ENCODE results near the gene PTCSC3. TPM values are rescaled to one million over a fixed set of nuclear protein-coding genes. Genes with fewer than 3 reads are reported as not detected.
A peak's percentile ranks its signal among the peaks of the same experiment; 100 is the strongest.
"Not testable (repeated sequence)": the region's sequence is repeated elsewhere in the genome, so short reads cannot be mapped to it uniquely, and the experiment has no call there.

Gene PTCSC3
- total and polyA plus RNA-seq, 2 experiments from 2014 or later = not detected

- Histone ChIP-seq H3K4me3 (no peak overlapping the region), H3K4me2 (no peak overlapping the region), H3F3A (replicated peaks; ENCODE audit: low read depth) (no peaks in the 10 kb centered on the region), H3K27me3 (ENCODE audit: insufficient read depth) (no peaks in the 10 kb centered on the region), H3K79me2 (replicated peaks; ENCODE audit: insufficient read depth) (no peaks in the 10 kb centered on the region), H3K27ac (ENCODE audit: low read depth) (no peak overlapping the region), H3K4me1 (ENCODE audit: insufficient read depth) (no peaks in the 10 kb centered on the region), H4K20me1 (replicated peaks; ENCODE audit: insufficient read depth) (no peaks in the 10 kb centered on the region), H3K36me3 (ENCODE audit: insufficient read depth) (no peaks in the 10 kb centered on the region), H3K9me2 (ENCODE audit: insufficient read depth) (no peaks in the 10 kb centered on the region), H2AFZ (peak overlapping the region; percentile 54; the same call in 1 of the 2 replicates)
- Mint-ChIP-seq H3K27ac (no peak overlapping the region), H3K36me3 (ENCODE audit: low read depth) (no peaks in the 10 kb centered on the region), H3K9me3 (no peaks in the 10 kb centered on the region), H3K27me3 (ENCODE audit: insufficient read depth, low read depth, poor library complexity) (no peaks in the 10 kb centered on the region), H3K4me1 (peaks cover 4% of the 10 kb centered on the region; the same call in 1 of the 3 replicates), H3K4me3 (no peak overlapping the region)
- DNase-seq (ENCODE audit: low spot score) = no peak
- ATAC-seq = no peak
- TF ChIP-seq CTCF (conservative IDR thresholded peaks at IDR 0.05; ENCODE audit: low read depth in 2 of 2) = no peak
These were observed 63.2 kb downstream of the PTCSC3 start for GRCh38 chr14:36113341-36113740.

- no peaks in the 10 kb centered on the region for H3K36me3 ChIP-seq (ENCODE audit: insufficient read depth)
- no peaks in the 10 kb centered on the region for H4K20me1 ChIP-seq (replicated peaks; ENCODE audit: insufficient read depth)
- H3K27ac Mint-ChIP-seq = no peak overlapping the region
- no peak overlapping the region for H3K4me3 ChIP-seq
- no peaks in the 10 kb centered on the region for H3K9me2 ChIP-seq (ENCODE audit: insufficient read depth)
- no peaks in the 10 kb centered on the region for H3K79me2 ChIP-seq (replicated peaks; ENCODE audit: insufficient read depth)
- no peaks in the 10 kb centered on the region for H3K27me3 ChIP-seq (ENCODE audit: insufficient read depth)
- H3K4me2 ChIP-seq = no peak overlapping the region
- no peaks in the 10 kb centered on the region for H3K9me3 Mint-ChIP-seq
- H3K4me1 Mint-ChIP-seq = peaks cover 4% of the 10 kb centered on the region; the same call in 1 of the 3 replicates
- TF ChIP-seq CREB1 (CRISPR knock-in tag; IDR thresholded peaks at IDR 0.05; ENCODE audit: low read depth) (no peak), ZNF114 (CRISPR knock-in tag; IDR thresholded peaks at IDR 0.05) (no peak), EZH2 (IDR thresholded peaks at IDR 0.05; ENCODE audit: low read depth, unreplicated experiment) (no peak), ZNF331 (CRISPR knock-in tag; IDR thresholded peaks at IDR 0.05; ENCODE audit: low read depth) (no peak)
- no peak overlapping the region for H2AFZ ChIP-seq
- ATAC-seq (no peak), DNase-seq (ENCODE audit: low spot score) (no peak)
- no peaks in the 10 kb centered on the region for H3K36me3 Mint-ChIP-seq (ENCODE audit: low read depth)
- H3K4me3 Mint-ChIP-seq = no peak overlapping the region
- no peak overlapping the region for H3K27ac ChIP-seq (ENCODE audit: low read depth)
- H3F3A ChIP-seq (replicated peaks; ENCODE audit: low read depth) = no peaks in the 10 kb centered on the region
- no peaks in the 10 kb centered on the region for H3K4me1 ChIP-seq (ENCODE audit: insufficient read depth)
- no peaks in the 10 kb centered on the region for H3K27me3 Mint-ChIP-seq (ENCODE audit: insufficient read depth, low read depth, poor library complexity)
These were observed 64.5 kb downstream of the PTCSC3 start for GRCh38 chr14:36111822-36112583.

- Histone ChIP-seq H3K9me2 (ENCODE audit: insufficient read depth) (no peaks in the 10 kb centered on the region), H3K79me2 (replicated peaks; ENCODE audit: insufficient read depth) (no peaks in the 10 kb centered on the region), H3K27me3 (ENCODE audit: insufficient read depth) (no peaks in the 10 kb centered on the region), H3K36me3 (ENCODE audit: insufficient read depth) (no peaks in the 10 kb centered on the region), H2AFZ (no peak overlapping the region), H4K20me1 (replicated peaks; ENCODE audit: insufficient read depth) (no peaks in the 10 kb centered on the region), H3K4me2 (no peak overlapping the region), H3K4me3 (no peak overlapping the region), H3K4me1 (ENCODE audit: insufficient read depth) (no peaks in the 10 kb centered on the region), H3F3A (replicated peaks; ENCODE audit: low read depth) (no peaks in the 10 kb centered on the region), H3K27ac (ENCODE audit: low read depth) (no peak overlapping the region)
- no peaks in the 10 kb centered on the region for H3K9me3 Mint-ChIP-seq
- no peak for TF ChIP-seq CREB1 (CRISPR knock-in tag; IDR thresholded peaks at IDR 0.05; ENCODE audit: low read depth)
- peak; percentile 73 to 94 for TF ChIP-seq CTCF (conservative IDR thresholded peaks at IDR 0.05; ENCODE audit: low read depth in 2 of 2)
- no peak overlapping the region for H3K27ac Mint-ChIP-seq
- no peaks in the 10 kb centered on the region for H3K36me3 Mint-ChIP-seq (ENCODE audit: low read depth)
- no peaks in the 10 kb centered on the region for H3K27me3 Mint-ChIP-seq (ENCODE audit: insufficient read depth, low read depth, poor library complexity)
- peak; percentile 80 for DNase-seq (ENCODE audit: low spot score)
- H3K4me3 Mint-ChIP-seq = no peak overlapping the region
- peak; percentile 93 for ATAC-seq
- H3K4me1 Mint-ChIP-seq = peaks cover 3% of the 10 kb centered on the region; the same call in 2 of the 3 replicates
These were observed 71.1 kb downstream of the PTCSC3 start for GRCh38 chr14:36105401-36105800.

GRCh38 chr14:36104258-36104657 is 72.3 kb downstream of the PTCSC3 start:
- not testable (repeated sequence) for H3K36me3 ChIP-seq (ENCODE audit: insufficient read depth); H3K27ac ChIP-seq (ENCODE audit: low read depth); H3K4me1 ChIP-seq (ENCODE audit: insufficient read depth); H3K27me3 Mint-ChIP-seq (ENCODE audit: insufficient read depth, low read depth, poor library complexity); H3K79me2 ChIP-seq (replicated peaks; ENCODE audit: insufficient read depth); H3K4me1 Mint-ChIP-seq; H3K36me3 Mint-ChIP-seq (ENCODE audit: low read depth); H3K27ac Mint-ChIP-seq; H4K20me1 ChIP-seq (replicated peaks; ENCODE audit: insufficient read depth); ATAC-seq; DNase-seq (ENCODE audit: low spot score); H3K4me3 Mint-ChIP-seq; H3F3A ChIP-seq (replicated peaks; ENCODE audit: low read depth); H3K4me3 ChIP-seq; H3K9me3 Mint-ChIP-seq; H3K9me2 ChIP-seq (ENCODE audit: insufficient read depth); H3K4me2 ChIP-seq; H3K27me3 ChIP-seq (ENCODE audit: insufficient read depth); H2AFZ ChIP-seq
